GM19324 (cell line): ENCODE measurements around the gene RAMAC.
"Not testable (repeated sequence)": the region's sequence is repeated elsewhere in the genome, so short reads cannot be mapped to it uniquely, and the experiment has no call there.

Source experiments
- ATAC-seq: cut with Tn5 transposase; IDR thresholded peaks from one replicate; pipeline ENCODE4 v1.9.1; 2021; ENCODE audit warnings: mild to moderate bottlenecking, moderate library complexity; ENCODE audit not compliant: unreplicated experiment, low FRiP score

Gene RAMAC

DNA sequence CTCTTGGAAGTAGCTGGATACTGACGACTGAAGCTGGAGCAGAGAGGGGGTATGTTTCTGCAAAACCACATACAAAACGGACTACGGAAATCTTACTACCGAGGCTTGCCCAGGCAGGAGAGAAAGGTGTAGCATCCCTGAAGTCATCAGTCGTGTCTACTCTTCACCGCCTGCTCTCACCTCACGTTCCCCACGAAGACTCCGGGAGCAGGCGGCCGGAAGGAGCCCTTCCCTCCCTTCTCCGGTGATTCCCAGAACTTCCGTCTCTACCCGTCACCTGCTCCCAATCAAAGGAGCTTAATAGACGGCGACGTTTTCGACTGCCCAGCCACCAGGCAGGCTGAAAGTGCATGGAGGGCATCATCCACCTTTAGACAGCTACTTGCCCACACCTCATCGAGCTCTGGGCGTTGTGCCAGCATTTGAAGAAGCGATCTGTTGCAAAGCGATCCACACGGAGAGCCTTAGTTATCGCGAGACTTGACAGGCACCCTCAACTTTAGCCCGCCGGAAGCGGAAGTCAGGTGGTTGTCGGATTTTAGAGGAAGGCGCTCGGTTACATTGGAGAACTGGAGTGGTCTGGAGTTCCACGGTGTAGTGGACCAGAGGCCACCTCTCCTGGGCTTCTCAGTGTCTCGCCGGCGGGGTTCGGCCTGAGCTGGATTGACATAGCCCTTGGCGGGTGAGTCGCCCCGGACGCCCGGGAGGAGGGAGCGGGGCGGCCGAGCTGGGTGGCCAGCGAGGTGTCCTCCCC, at the start of gene RAMAC:
Gene RAMAC (plus strand): TSS at position 523 of the 754 bp plus-strand sequence. CDS start 2,809 bp downstream, outside the sequence.
- ATAC-seq = peak; percentile 89

DNA sequence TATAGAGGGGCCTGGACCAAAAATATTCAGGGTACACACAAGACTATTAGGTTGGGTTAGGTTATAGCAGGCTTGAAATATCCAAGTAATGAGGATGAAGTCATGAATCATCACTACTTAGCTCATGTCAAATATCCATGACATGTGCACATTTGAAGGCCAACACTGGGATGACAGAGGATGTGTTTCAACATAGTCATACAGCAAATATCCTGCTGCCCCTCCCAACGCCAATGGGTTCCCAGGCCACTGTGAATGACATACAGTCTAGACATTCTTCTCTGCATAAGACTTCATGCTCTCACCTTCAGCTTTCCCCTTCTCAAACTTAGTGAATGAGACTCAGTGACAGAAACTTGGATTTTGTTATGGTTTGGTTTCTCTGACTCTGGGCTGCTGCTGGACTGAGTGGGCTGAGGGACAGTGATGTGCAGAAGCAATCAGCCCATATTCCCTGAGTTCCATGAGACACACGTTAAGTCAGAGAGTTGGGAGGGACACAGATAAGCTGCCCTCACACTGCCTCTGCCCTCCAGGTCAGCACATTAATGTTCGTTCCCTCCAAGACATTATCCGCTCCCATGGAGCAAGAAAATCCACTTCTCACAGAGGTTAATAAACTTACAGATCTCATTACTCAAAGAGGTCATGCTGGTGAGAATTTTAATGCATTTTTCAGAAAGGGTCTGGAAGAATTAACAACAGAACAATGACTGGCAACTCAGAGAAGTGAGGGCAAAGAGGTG, 48.9 kb upstream of the RAMAC start:
- no peak for ATAC-seq

DNA sequence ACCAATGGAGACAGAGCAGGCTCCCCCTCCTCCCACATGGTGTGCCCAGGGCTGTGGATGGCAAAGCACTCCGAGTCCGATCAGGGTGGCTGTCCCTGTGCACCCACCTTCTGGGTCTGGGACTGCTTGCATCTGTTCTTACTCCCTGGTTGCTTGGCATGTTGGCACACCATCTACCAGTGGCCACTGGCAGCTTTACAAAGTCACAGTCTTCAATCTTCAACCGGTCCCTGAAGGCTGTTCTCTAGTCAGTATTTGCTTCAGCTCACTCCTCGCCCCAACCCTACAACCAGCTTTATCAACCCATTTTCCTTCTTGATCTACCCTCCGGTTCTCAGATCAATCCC, 48.3 kb upstream of the RAMAC start:
- no peak for ATAC-seq

DNA sequence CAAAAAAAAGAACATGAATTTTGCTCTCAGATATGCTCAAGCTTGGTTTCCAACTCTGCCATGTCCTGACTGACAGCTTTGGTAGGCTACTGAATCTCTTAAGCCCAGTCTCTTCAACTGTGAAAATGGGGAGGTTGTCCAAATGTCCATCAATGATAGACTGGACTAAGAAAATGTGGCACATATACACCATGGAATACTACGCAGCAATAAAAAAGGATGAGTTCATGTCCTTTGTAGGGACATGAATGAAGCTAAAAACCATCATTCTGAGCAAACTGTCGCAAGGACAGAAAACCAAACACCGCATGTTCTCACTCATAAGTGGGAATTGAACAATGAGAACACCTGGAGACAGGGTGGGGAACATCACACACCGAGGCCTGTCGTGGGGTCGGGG, 46.3 kb upstream of the RAMAC start:
- ATAC-seq = not testable (repeated sequence)

DNA sequence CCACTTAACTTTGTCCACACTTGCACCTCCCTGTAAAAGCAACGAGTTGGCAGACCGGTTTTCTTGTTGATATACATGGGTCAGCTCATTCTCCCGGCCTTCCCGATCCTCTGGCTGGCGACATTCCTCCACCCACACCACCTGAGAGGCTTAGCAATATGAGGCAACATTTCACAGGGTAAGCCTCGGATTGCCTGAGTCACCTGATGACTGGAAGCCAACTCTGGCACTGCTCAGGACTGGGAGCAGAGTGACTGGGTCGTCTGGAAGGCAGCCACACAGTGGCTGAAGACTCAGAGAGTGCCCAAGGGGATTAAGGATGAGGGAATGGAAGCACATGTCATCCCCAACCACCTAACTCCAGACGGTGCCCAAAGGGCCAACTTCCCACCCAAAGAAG, 43.3 kb upstream of the RAMAC start:
- ATAC-seq = no peak

DNA sequence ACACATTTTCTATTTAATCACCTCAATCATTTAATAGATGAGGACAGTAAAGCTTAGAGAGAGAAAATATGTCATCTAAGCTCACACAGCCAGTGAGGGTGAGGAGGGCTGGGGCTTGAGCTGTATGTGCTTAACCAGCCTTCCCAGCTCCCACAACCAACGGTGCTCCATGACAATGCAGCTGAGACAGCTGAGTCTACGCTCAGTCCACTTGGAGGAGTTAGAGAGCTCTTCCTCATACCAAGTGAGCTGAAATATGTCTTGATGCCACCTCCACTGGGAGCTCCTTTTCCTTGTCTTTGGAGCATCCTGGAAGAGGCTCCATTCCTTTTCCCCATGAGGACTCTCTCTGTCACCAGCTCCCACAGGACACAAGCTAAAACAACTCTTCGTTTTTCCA, 42.8 kb upstream of the RAMAC start:
- ATAC-seq = no peak

DNA sequence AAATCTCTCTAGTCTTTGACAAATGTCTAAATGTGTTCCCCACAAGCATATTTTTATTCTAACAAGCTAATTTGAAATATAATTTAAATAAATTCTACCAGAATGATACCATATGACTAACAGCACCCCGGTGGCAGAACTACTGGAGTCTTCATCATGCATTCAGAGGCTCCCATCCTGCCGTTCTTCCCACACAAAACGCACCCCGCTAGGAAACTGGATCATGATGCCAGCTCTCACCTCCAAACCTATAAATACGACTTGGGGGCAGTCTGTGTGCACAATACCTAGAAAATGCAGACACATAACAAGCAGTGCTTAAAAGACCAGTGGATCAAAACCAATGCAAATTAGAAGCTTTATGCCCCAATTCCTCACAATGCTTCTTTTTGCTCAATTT, 42.0 kb upstream of the RAMAC start:
- ATAC-seq = no peak

DNA sequence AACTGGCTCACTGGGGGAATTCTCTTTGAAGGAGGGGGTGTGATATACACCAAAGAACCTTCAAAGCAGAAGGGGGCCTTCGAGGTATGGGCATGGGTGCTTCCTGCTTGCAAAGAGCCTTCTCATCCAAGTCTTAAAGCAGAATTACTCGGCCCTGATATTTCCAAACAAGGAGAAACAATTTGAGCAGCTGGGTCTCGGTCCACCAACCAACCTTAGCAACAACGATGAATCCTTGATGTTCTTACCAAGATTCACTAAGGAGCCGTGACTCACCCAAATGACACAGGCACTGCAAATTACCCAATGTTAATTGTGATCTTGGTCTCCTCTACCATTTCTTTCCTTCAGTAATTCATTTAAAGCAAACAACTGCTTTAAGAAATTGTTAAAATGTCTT, 41.2 kb upstream of the RAMAC start:
- ATAC-seq = no peak

DNA sequence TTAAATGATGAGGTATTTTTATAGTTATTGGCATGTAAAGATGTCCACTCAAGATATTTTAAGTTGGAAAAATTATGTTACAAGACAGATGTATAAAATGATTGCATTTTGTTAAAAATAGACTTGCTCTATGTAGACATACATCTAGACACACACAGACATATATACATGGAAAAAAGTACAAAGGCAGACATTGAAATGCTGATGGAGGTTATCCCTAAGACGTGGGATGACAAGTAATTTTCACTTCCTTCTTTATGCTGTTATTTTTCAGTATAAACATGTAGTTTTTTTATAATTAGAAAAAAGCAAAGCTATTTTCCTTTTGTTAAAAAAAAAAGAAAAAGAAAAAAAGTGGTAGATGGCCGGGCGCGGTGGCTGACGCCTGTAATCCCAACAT, 40.7 kb upstream of the RAMAC start:
- ATAC-seq = no peak

DNA sequence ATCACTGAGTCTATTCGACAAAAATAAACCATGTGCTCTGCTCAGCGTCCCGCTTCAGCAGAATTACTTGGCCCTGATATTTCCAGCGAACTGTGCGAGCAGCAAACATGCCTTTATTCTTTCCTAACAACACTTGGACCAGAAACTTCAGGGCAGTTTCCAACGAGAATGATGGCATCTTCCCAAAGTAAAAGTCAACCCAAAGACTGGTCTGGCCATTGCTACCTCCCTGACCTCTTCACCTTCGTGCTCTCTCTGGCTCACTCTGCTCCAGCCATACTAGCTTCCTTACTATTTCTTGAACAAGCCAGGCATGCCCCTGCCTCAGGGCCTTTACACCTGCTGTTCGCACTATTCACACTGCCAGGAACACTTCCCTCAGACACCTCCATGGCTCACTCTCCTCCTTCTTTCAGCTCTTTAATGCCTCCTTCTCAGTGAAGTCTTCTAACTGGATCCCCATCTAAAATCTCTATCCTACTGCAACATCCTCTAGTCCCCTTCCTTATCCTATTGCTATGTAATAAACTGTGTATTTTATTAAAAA, 39.8 kb upstream of the RAMAC start:
- ATAC-seq = no peak

DNA sequence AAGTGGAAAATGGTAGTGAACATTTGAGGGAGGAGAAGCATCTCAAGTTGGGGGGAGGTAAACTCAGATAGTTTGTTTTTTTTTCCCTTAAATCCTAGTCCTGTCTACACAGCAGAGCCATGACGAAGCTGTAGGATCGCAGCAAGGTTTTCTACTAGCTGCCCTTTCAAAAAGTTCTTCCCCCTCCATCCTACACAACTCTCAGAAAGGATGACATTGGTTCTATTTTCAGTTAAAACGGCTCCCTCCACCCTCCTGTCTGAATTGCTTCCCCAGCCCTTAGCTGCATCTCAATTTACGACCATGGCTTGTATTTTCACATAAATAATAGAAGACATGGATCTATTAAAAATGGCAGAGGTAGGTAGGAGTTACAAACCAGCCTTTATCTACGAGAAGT, 35.7 kb upstream of the RAMAC start:
- no peak for ATAC-seq

DNA sequence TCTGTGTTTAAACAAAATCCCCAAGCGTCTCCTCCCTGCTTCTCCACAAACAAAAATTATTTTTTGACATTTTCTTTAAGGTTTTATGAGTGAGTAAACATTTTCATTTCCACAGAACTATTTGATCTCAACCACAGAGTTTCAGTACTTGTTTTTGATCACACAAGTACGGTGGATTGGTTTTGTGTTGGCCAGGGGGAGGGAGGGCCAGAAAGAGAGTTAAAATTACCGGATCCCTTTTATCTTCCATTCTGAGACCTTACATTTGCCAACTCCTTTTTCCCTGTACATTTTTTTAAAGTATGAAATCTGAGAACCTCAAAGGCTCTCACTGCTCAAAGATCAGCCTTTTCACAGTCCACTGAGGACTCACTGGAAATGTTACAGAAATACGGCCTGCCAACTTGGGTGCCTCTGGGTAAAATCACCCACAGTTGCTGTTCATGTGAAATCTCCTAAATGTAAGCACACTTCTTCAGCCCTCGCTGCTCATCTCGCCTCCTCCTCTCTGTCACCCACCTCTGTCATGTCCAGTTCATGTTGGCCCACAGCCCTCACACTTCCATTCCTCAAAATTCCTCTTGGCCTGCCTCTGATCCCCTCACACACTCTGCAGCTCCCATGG, 35.2 kb upstream of the RAMAC start:
- ATAC-seq = no peak

DNA sequence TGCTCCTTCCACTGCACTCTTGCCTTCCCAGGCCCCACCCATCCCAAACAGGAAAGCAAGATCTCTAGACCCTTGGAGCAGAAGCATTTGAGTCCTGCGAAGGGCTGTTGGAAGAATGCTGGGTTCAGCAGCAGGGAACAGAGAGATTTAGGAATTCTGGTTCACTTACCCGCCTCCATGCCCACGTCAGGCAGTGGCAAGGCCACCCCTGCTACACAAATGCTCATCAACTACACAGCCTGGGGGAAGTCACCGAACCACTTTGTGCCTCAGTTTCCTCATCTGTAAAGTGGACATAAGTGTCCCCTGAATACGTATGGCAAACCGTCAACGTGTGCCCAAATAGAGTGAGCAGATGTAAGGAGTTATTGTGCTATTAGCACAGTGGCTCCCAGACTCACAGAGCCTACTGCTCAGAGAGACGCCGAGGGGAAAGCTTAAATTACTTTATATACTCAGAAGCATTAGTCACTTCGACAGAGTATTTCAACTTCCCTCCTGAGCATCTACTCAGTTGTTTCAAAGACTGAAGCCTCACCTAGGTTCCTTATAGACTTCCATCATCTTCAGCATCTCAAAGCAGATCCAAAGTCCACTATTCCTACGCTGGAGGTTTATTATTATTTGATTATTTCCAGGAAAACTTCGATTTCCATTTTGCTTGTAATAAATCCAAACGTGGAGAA, 34.4 kb upstream of the RAMAC start:
- ATAC-seq = no peak

DNA sequence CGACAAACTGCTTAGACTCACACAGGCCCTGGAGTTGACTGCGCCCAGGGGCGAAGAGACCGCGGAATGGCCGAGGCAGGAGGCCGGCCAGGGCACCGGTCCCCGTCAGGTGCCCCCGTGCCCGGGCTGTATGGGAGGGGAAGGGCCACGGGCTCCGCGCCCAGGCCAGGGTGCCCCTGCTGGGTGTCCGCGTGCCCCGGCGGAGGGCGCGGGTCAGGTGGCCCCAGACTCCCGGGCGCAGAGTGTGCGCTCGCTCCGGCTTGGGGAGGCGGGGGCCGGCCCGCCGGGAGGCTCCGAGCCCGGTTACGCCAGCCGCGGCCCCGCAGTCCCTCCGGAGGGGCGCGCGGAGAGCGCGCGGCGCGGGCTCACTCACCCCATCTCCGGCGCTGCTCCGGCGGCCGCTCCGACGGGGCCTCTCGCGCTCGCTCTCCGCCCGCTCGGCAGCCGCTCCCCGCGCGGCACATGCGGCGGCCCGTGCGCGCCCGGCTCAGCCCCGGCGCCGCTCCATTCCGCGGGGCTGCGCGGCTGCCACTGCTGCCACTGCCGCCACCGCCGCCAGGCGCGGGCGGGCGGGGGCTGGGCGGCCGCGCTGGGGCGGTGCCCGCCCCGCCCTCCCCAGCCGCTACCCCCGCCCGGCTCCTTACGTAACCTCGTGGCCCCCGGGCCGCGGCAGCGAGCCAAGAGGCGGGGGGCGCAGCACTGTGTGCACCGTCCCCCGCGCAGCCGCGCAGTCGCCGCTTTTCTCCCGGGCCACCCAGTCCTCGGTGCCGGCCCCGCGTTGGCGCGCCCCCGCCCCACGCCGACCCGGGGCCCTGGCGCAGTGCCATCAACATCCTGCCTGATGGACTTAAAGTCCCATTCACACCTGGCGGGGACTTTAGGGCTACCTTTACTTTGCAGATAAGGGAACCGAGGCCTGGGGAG, 33.6 kb upstream of the RAMAC start, which contains the start of gene HOMER2:
Gene HOMER2 (minus strand): TSS at position 563 of the 924 bp plus-strand sequence. CDS start 185 bp downstream, at position 378.
- ATAC-seq = no peak

DNA sequence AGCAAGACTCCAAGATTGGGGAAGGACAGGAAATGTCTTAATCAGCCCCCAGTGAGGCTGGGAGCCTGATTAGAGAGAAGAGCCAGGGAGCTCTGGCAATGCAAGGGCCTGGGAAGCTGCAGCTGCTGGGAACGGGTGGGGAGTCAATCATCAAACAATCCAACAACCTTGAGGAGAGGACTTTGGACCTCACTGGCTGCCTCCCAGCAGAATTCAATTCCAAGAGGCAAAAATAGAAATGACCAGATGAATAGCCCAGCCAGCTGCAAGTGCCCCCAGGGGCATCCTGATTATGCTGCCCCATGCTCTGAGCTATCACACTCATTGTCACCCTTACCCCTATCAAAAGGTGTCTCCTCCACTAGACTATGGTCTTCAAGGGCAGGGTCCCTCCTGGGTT, 27.4 kb upstream of the RAMAC start:
- no peak for ATAC-seq

DNA sequence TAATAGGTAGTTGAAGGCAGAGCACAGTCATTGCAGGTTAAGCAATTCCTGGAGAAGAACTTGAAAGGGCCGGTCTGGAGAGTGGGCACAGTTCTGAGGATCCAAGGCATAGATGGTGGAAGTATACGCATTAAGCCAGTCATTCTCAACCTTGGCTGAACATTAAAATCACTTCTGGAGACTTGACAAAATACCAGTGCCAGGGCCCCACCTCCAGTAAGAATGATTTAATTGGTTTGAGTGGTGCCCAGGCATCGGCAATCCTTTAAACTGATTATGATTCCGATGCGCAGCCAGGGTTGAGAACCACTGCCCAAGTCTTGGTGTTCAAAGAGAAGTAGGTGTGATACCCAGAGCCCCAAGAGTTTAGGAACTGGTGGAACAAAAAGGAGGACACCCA, 26.6 kb upstream of the RAMAC start:
- no peak for ATAC-seq

DNA sequence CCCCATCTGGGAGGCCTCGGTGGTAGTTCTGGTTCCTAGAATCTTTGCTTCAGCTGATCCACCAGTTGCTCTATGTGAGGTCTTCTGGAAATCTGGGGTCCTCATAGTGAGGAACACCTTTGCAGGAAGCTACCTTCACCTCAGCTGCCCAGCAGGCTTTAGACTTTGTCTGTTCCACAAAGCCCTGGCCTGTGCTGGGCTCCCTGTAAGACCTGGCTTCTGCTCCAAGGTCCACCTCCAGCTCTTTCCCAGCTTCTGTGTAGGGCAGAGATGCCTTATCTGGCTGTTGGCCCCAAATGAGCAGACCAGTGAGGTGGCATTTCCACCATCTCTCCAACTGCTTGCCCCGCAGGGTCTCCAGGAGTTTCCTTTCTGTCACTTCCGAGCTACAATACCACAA, 25.2 kb upstream of the RAMAC start:
- ATAC-seq = no peak

DNA sequence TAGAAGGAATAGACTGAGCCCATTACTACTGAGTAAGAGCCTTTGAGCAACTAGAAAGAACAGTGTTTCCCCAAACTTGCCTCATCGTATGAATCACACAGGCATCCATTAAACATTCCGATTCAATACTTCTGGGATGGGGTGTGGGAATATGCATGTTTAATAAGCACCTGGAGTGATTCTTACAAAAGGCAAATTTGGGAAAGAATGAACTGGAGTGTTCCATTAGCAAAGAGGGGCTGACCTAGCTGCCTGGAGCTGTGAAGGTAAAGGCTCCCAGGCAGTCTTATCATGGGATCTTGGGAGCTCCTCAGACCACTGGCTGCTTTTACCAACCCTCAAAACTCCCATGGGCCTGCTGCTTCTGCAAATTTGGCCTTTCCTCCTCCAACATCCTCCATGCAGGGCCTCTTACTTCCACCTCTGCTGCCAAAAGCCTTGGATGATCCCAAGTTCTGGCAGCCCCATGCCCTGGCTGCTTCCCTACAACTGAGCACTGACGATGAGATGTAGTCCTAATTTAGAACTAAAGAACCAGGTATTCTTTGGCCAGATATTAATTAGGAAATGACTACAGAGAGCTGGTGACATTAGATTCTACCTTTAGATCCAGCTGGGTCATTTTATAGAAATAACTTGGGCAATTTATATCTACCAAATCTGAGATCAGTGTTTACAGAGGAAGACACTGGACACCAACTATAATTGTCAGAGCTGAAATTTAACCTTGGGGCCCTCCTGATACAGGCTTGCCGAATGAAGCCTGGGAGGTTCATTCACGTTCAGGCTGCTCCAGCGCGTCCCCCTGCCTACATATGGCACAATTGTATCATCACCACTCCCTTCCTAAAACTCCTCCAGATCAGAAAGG, 22.3 kb upstream of the RAMAC start:
- no peak for ATAC-seq

DNA sequence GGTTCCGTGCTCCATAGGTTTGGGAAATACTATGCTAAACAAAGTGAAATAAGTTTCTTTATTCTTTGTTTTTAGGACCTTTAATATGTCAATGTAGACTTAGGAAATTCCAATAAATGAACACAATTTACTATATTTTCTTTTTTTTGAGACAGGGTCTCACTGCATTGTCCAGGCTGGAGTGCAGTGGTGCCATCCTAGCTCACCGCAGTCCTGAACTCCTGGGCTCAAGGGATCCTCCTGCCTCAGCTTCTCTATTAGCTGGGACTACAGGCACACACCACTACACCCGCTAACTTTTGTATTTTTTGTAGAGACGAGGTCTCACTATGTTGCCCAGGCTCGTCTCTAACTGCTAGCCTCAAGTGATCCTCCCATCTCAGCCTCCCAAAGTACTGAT, 21.1 kb upstream of the RAMAC start:
- no peak for ATAC-seq
